Natural killer cell (primary cell): ENCODE data around the gene CMTR1. TPM values are rescaled to one million over a fixed set of nuclear protein-coding genes. Genes with fewer than 3 reads are reported as not detected.

Experiments used
- ATAC-seq, 3 donors: fragments of 150-1000 bp in 2 of 3; fragments of 200-7000 bp in 1 of 3; cut with Tn5 transposase; 1 replicate in 1 of 3; 2 replicates in 2 of 3; pipeline ENCODE4 v1.10.0; 2021; ENCODE audit warnings: mild to moderate bottlenecking in 2 of 3, moderate library complexity in 2 of 3
- DNase-seq, 2 donors: peaks; one replicate each; pipeline versions ENCODE4 v3.0.0 to v3.0.0-alpha.2; 2013 to 2021; ENCODE audit warnings: mixed read lengths in 1 of 2
- H3K27ac ChIP-seq: one replicate; pipeline ENCODE4 v1.5.1; 2013; ENCODE audit warnings: mild to moderate bottlenecking, low read length
- H3K27me3 ChIP-seq: one replicate; pipeline ENCODE4 v1.6.1; 2013; ENCODE audit warnings: low read length; ENCODE audit not compliant: control insufficient read depth, insufficient read depth
- H3K36me3 ChIP-seq: one replicate; pipeline ENCODE4 v1.6.1; 2013; ENCODE audit warnings: low read length; ENCODE audit not compliant: control insufficient read depth, insufficient read depth
- H3K4me1 ChIP-seq: one replicate; pipeline ENCODE4 v1.6.1; 2013; ENCODE audit warnings: low read length; ENCODE audit not compliant: control insufficient read depth, insufficient read depth
- H3K4me3 ChIP-seq: one replicate; pipeline ENCODE4 v1.5.1; 2013; ENCODE audit warnings: low read length
- H3K9me3 ChIP-seq: one replicate; pipeline ENCODE4 v1.6.1; 2013; ENCODE audit warnings: low read length; ENCODE audit not compliant: control insufficient read depth, insufficient read depth
- H3K27ac Mint-ChIP-seq, 2 donors: one replicate each; pipeline ENCODE4 v1.8.0; 2022; ENCODE audit warnings: mild to moderate bottlenecking in 2 of 2, mixed read lengths in 2 of 2, moderate library complexity in 1 of 2
- H3K27me3 Mint-ChIP-seq, 2 donors: one replicate each; pipeline ENCODE4 v1.8.0; 2022; ENCODE audit warnings: low read depth in 2 of 2, mixed read lengths in 2 of 2
- H3K36me3 Mint-ChIP-seq: one replicate; pipeline ENCODE4 v1.8.0; 2022; ENCODE audit warnings: mixed read lengths
- H3K4me1 Mint-ChIP-seq, 2 donors: one replicate each; pipeline ENCODE4 v1.8.0; 2022; ENCODE audit warnings: mixed read lengths in 2 of 2
- H3K4me3 Mint-ChIP-seq: one replicate; pipeline ENCODE4 v1.8.0; 2022; ENCODE audit warnings: mild to moderate bottlenecking, moderate library complexity, mixed read lengths
- H3K9me3 Mint-ChIP-seq, 2 donors: one replicate each; pipeline ENCODE4 v1.8.0; 2022; ENCODE audit warnings: mixed read lengths in 2 of 2
- WGBS: methylation state at CpG from one replicate; pipeline ENCODE4 v1.1.7; 2013; ENCODE audit warnings: missing lambda C conversion rate; ENCODE audit not compliant: insufficient coverage; 5-methylcytosine and 5-hydroxymethylcytosine counted together
- intact Hi-C: fragments of 100-400 bp; cut with micrococcal nuclease; formaldehyde crosslinking; loops from one replicate; pipeline ENCODE4 v1.14.2; 2022
- total RNA-seq, 4 donors: library from RNA; stranded (reverse); fragments of 120-200 nt in 1 of 4; gene quantifications; one replicate each; pipeline versions ENCODE4 v1.2.3 to v1.2.4, GENCODE V29; 2013 to 2022
- TF ChIP-seq, protein P1 (sequence below): fragments of 200-600 bp; IDR thresholded peaks from one replicate; pipeline ENCODE4 v1.8.0; 2022; ENCODE audit warnings: antibody characterized with exemption

The CMTR1 gene
- total RNA-seq, 3 donors from 2014 or later (not counting 1 experiment from before 2014, with no cell fraction given): 85.0 to 111 (median 94.7) TPM

DNA sequence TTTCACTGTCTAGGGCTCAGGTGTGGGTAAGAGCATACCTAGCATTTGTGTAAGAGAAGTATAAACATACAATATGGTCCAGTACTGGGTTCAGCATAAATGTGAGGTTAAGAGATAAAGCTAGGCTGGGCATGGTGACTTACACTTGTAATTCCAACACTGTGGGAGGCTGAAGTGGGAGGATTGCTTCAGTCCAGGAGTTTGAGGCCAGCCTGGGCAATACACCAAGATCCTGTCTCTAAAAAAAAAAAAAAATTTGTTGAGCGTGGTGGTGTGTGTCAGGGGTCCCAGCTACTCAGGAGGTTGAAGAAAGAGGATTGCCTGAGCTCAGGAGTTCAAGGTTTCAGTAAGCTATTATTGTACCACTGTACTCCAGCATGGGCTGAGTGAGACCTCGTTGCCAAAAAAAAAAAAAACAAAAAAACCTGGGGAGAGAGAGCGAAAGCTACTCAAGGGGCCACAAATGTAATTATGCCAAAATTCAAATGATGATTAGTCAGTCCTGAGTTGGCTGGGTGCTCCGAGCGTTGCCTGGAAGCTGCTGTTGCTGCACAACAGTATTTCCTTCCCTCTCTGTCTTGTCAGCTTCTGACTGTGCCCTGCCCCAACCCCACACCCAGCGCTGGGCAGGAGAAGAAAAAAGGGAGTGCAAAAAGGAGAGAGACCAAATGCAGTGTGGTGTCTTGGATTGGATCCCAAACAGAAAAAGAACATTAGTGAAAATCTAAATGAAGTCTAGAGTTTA, 24.0 kb downstream of the CMTR1 start:
- ATAC-seq (no peak), DNase-seq (no peak)
- intact Hi-C loops: no loop called here
- Mint-ChIP-seq H3K27ac (no peak overlapping the region), H3K27me3 (no peaks in the 10 kb centered on the region), H3K4me1 (peaks cover 15 to 22% of the 10 kb centered on the region in 2 donors), H3K36me3 (peaks cover 24% of the 10 kb centered on the region), H3K9me3 (no peaks in the 10 kb centered on the region), H3K4me3 (no peak overlapping the region)
- TF ChIP-seq, protein P1, sequence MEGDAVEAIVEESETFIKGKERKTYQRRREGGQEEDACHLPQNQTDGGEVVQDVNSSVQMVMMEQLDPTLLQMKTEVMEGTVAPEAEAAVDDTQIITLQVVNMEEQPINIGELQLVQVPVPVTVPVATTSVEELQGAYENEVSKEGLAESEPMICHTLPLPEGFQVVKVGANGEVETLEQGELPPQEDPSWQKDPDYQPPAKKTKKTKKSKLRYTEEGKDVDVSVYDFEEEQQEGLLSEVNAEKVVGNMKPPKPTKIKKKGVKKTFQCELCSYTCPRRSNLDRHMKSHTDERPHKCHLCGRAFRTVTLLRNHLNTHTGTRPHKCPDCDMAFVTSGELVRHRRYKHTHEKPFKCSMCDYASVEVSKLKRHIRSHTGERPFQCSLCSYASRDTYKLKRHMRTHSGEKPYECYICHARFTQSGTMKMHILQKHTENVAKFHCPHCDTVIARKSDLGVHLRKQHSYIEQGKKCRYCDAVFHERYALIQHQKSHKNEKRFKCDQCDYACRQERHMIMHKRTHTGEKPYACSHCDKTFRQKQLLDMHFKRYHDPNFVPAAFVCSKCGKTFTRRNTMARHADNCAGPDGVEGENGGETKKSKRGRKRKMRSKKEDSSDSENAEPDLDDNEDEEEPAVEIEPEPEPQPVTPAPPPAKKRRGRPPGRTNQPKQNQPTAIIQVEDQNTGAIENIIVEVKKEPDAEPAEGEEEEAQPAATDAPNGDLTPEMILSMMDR: no peak
- Histone ChIP-seq H3K36me3 (peaks cover 81% of the 10 kb centered on the region), H3K4me3 (no peak overlapping the region), H3K9me3 (no peaks in the 10 kb centered on the region), H3K27ac (no peak overlapping the region), H3K4me1 (no peaks in the 10 kb centered on the region), H3K27me3 (no peaks in the 10 kb centered on the region)
- WGBS: 83% methylated on average over 6 of the region's 6 CpGs

DNA sequence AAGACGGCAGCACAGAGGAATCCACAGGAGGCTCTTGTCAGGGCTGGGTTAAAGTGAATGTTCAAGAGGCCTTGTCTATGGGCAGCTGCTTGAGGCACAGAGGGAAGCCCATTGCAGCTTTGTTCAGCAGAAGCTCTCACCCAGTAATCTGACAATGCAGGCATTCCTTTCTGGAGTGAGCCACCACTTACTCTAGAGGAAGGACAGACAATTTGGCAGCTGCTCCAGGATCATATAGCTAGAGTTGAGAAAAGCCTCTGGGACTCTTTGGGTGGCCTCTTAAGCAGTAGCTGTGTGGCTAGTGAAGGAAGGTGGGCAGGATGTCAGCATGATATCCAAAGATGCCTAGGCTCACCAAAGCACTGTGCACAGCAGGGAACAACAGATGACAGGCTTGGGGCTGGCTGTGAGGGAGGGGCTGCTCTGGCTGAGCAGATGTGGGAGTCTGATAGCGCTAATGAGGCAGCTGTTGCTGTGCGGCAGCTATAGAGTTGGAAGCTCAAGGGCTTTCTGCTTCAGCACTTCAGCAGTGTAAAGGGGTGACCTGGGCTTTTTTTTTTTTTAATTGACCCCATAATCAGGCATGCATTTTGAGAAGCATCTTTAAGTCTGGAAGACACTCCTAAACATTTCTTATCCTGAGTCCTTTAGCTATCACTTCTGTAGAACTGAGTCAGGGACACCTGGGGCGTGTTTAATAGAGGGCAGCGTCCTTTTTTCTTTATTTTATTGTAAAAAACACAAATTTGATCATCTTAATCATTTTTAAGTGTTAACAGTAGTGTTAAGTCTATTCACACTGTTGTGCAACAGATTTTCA, 27.2 kb downstream of the CMTR1 start:
- Mint-ChIP-seq H3K36me3 (peaks cover 8% of the 10 kb centered on the region), H3K27ac (no peak overlapping the region), H3K4me1 (peaks cover 10 to 16% of the 10 kb centered on the region in 2 donors), H3K4me3 (no peak overlapping the region), H3K9me3 (no peaks in the 10 kb centered on the region), H3K27me3 (no peaks in the 10 kb centered on the region)
- WGBS: 94% methylated on average over 3 of the region's 5 CpGs
- TF ChIP-seq, protein P1: no peak
- DNase-seq (no peak), ATAC-seq (no peak)
- H3K4me1 ChIP-seq: no peaks in the 10 kb centered on the region
- H3K27ac ChIP-seq: no peak overlapping the region
- no peak overlapping the region for H3K4me3 ChIP-seq
- intact Hi-C loops: no loop called here
- no peaks in the 10 kb centered on the region for H3K9me3 ChIP-seq
- H3K36me3 ChIP-seq: peaks cover 72% of the 10 kb centered on the region
- no peaks in the 10 kb centered on the region for H3K27me3 ChIP-seq

GRCh38 chr6:37460805-37461204, 27.8 kb downstream of the CMTR1 start:
- no peak overlapping the region for H3K4me3 Mint-ChIP-seq
- H3K27ac Mint-ChIP-seq: no peak overlapping the region
- peaks cover 6 to 12% of the 10 kb centered on the region in 2 donors for H3K4me1 Mint-ChIP-seq
- H3K9me3 ChIP-seq: no peaks in the 10 kb centered on the region
- intact Hi-C loops: no loop called here
- WGBS: 95% methylated on average over 1 of the region's 2 CpGs
- no peak overlapping the region for H3K27ac ChIP-seq
- peaks cover 8% of the 10 kb centered on the region for H3K36me3 Mint-ChIP-seq
- ATAC-seq (no peak), DNase-seq (no peak)
- TF ChIP-seq, protein P1: no peak
- peaks cover 65% of the 10 kb centered on the region for H3K36me3 ChIP-seq
- H3K4me3 ChIP-seq: no peak overlapping the region
- no peaks in the 10 kb centered on the region for H3K27me3 Mint-ChIP-seq
- no peaks in the 10 kb centered on the region for H3K27me3 ChIP-seq
- no peaks in the 10 kb centered on the region for H3K9me3 Mint-ChIP-seq
- H3K4me1 ChIP-seq: no peaks in the 10 kb centered on the region
